ENCODE data around the gene PRKRA.

Gene PRKRA

DNA sequence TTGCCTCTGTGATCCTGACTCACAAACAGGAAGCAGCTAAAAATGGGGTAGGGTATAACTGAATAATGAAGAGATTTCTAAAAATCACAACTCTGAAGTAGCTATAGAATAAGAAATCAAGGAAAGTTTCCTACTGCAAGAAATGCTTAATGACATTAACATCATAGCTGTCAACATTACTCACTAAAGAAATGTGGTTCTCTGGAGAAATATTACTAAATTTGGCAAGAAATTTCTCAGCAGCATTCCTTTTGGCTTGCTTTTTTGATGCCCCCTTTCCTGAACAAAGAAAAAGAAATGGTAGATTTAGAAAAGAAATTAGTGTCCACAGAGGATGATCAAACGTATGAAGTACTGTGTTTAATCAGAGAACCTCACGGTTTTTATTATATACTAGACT, 9.5 kb downstream of the PRKRA start:
- TF ChIP-seq BACH2 (CRISPR knock-in tag; IDR thresholded peaks at IDR 0.05; ENCODE audit: borderline replicate concordance) (no peak), POU6F1 (CRISPR knock-in tag; IDR thresholded peaks at IDR 0.05; ENCODE audit: borderline replicate concordance, low read depth) (no peak), ZFP30 (CRISPR knock-in tag; IDR thresholded peaks at IDR 0.05) (no peak), GLIS3 (CRISPR knock-in tag; IDR thresholded peaks at IDR 0.05) (no peak), PPARA (CRISPR knock-in tag; IDR thresholded peaks at IDR 0.05; ENCODE audit: borderline replicate concordance) (no peak), ZNF70 (CRISPR knock-in tag; IDR thresholded peaks at IDR 0.05) (no peak), ZNF8 (CRISPR knock-in tag; IDR thresholded peaks at IDR 0.05) (no peak), ZFP3 (CRISPR knock-in tag; IDR thresholded peaks at IDR 0.05) (no peak), ZNF565 (CRISPR knock-in tag; conservative IDR thresholded peaks at IDR 0.05; ENCODE audit: low read depth) (no peak), TCF4 (CRISPR knock-in tag; IDR thresholded peaks at IDR 0.05; ENCODE audit: borderline replicate concordance) (no peak), SNAI2 (CRISPR knock-in tag; IDR thresholded peaks at IDR 0.05) (no peak), ISL1 (CRISPR knock-in tag; IDR thresholded peaks at IDR 0.05) (no peak), ZC3H10 (CRISPR knock-in tag; IDR thresholded peaks at IDR 0.05) (no peak), RARB (CRISPR knock-in tag; IDR thresholded peaks at IDR 0.05) (no peak), OSR1 (CRISPR knock-in tag; IDR thresholded peaks at IDR 0.05) (no peak), CSRNP3 (CRISPR knock-in tag; IDR thresholded peaks at IDR 0.05) (no peak)
- TF ChIP-seq, protein P1, sequence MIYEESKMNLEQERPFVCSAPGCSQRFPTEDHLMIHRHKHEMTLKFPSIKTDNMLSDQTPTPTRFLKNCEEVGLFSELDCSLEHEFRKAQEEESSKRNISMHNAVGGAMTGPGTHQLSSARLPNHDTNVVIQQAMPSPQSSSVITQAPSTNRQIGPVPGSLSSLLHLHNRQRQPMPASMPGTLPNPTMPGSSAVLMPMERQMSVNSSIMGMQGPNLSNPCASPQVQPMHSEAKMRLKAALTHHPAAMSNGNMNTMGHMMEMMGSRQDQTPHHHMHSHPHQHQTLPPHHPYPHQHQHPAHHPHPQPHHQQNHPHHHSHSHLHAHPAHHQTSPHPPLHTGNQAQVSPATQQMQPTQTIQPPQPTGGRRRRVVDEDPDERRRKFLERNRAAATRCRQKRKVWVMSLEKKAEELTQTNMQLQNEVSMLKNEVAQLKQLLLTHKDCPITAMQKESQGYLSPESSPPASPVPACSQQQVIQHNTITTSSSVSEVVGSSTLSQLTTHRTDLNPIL (CRISPR knock-in tag; IDR thresholded peaks at IDR 0.05; ENCODE audit: low read depth), result no peak
- no peak for ATAC-seq

DNA sequence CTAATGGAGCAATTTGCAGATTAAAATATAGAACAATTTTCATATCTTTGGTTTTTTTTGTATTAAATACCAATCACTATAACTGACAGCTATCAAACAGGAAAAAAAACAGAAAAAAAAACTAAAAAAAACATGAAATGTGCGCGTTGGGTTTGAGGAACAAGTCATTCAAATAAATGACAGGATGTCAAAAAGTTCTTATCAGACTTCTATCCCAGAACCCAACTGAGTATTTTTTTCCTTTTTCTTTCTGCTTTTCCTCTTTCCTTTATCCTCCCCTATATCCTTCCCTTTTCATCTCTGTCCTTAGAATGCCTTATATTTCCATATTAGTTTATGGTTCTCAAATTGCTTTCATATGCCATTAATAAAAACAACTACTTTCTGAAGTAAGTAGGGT, 14.3 kb downstream of the PRKRA start:
- ATAC-seq, result no peak
- no peak for TF ChIP-seq ZNF70 (CRISPR knock-in tag; IDR thresholded peaks at IDR 0.05)
- no peak for TF ChIP-seq CSRNP3 (CRISPR knock-in tag; IDR thresholded peaks at IDR 0.05)
- no peak for TF ChIP-seq CSDC2 (CRISPR knock-in tag; IDR thresholded peaks at IDR 0.05)
- TF ChIP-seq TCF4 (CRISPR knock-in tag; IDR thresholded peaks at IDR 0.05; ENCODE audit: borderline replicate concordance), result no peak
- no peak for TF ChIP-seq ZFP3 (CRISPR knock-in tag; IDR thresholded peaks at IDR 0.05)
- TF ChIP-seq, protein P2, sequence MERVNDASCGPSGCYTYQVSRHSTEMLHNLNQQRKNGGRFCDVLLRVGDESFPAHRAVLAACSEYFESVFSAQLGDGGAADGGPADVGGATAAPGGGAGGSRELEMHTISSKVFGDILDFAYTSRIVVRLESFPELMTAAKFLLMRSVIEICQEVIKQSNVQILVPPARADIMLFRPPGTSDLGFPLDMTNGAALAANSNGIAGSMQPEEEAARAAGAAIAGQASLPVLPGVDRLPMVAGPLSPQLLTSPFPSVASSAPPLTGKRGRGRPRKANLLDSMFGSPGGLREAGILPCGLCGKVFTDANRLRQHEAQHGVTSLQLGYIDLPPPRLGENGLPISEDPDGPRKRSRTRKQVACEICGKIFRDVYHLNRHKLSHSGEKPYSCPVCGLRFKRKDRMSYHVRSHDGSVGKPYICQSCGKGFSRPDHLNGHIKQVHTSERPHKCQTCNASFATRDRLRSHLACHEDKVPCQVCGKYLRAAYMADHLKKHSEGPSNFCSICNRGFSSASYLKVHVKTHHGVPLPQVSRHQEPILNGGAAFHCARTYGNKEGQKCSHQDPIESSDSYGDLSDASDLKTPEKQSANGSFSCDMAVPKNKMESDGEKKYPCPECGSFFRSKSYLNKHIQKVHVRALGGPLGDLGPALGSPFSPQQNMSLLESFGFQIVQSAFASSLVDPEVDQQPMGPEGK (CRISPR knock-in tag; IDR thresholded peaks at IDR 0.05; ENCODE audit: borderline replicate concordance), result no peak
- no peak for TF ChIP-seq TOX (CRISPR knock-in tag; IDR thresholded peaks at IDR 0.05; ENCODE audit: borderline replicate concordance)
- TF ChIP-seq, protein P1 (CRISPR knock-in tag; IDR thresholded peaks at IDR 0.05; ENCODE audit: low read depth), result no peak
- no peak for TF ChIP-seq ZC3H10 (CRISPR knock-in tag; IDR thresholded peaks at IDR 0.05)
- no peak for TF ChIP-seq GLIS3 (CRISPR knock-in tag; IDR thresholded peaks at IDR 0.05)
- TF ChIP-seq, protein P3, sequence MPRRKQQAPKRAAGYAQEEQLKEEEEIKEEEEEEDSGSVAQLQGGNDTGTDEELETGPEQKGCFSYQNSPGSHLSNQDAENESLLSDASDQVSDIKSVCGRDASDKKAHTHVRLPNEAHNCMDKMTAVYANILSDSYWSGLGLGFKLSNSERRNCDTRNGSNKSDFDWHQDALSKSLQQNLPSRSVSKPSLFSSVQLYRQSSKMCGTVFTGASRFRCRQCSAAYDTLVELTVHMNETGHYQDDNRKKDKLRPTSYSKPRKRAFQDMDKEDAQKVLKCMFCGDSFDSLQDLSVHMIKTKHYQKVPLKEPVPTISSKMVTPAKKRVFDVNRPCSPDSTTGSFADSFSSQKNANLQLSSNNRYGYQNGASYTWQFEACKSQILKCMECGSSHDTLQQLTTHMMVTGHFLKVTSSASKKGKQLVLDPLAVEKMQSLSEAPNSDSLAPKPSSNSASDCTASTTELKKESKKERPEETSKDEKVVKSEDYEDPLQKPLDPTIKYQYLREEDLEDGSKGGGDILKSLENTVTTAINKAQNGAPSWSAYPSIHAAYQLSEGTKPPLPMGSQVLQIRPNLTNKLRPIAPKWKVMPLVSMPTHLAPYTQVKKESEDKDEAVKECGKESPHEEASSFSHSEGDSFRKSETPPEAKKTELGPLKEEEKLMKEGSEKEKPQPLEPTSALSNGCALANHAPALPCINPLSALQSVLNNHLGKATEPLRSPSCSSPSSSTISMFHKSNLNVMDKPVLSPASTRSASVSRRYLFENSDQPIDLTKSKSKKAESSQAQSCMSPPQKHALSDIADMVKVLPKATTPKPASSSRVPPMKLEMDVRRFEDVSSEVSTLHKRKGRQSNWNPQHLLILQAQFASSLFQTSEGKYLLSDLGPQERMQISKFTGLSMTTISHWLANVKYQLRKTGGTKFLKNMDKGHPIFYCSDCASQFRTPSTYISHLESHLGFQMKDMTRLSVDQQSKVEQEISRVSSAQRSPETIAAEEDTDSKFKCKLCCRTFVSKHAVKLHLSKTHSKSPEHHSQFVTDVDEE (CRISPR knock-in tag; IDR thresholded peaks at IDR 0.05), result no peak
- TF ChIP-seq ISL1 (CRISPR knock-in tag; IDR thresholded peaks at IDR 0.05), result no peak
